Measurements from ENCODE around the gene CHGA. TPM values are rescaled to one million over a fixed set of nuclear protein-coding genes. Genes with fewer than 3 reads are reported as not detected.

The CHGA gene
- total RNA-seq, 1 donor from 2014 or later: not detected

- TF ChIP-seq CTCF (IDR thresholded peaks at IDR 0.05): no peak
- DNase-seq (no peak), ATAC-seq (ENCODE audit: low read depth) (no peak)
- H3K27me3 Mint-ChIP-seq: no peaks in the 10 kb centered on the region
- peaks cover 62% of the 10 kb centered on the region for H3K36me3 Mint-ChIP-seq (ENCODE audit: low read depth)
- no peak overlapping the region for H3K4me3 Mint-ChIP-seq
- CTCF ChIA-PET: interaction anchor here (1.2 to 1.6 kb wide), 4 partner anchors 158 to 184 kb away, joined by 3 to 6 read pairs (median 5); no protein-coding TSS in a partner anchor
- H3K27ac Mint-ChIP-seq: no peak overlapping the region
- H3K4me1 Mint-ChIP-seq: peaks cover 4% of the 10 kb centered on the region
- no peaks in the 10 kb centered on the region for H3K9me3 Mint-ChIP-seq
- POLR2A ChIA-PET: no interaction called here
- intact Hi-C loops (cut with micrococcal nuclease): loop anchor here (5.0 to 10.0 kb wide), 2 partner anchors 77 to 590 kb away; no protein-coding TSS in a partner anchor
Measured at GRCh38 chr14:92954933-92955332, 32.0 kb downstream of the CHGA start.

GRCh38 chr14:92955381-92955780 lies 32.4 kb downstream of the CHGA start:
- ATAC-seq (ENCODE audit: low read depth) (no peak), DNase-seq (no peak)
- Mint-ChIP-seq H3K27ac (no peak overlapping the region), H3K27me3 (no peaks in the 10 kb centered on the region), H3K4me1 (peaks cover 4% of the 10 kb centered on the region), H3K36me3 (ENCODE audit: low read depth) (peaks cover 60% of the 10 kb centered on the region), H3K4me3 (no peak overlapping the region), H3K9me3 (no peaks in the 10 kb centered on the region)
- TF ChIP-seq CTCF (IDR thresholded peaks at IDR 0.05): no peak
- intact Hi-C loops (cut with micrococcal nuclease): loop anchor here (10.0 kb wide), 1 partner anchor 589 kb away; no protein-coding TSS in a partner anchor
- POLR2A ChIA-PET: interaction anchor here (0.7 kb wide), 1 partner anchor 161 kb away, joined by 7 read pairs; the partner anchor contains the start of gene GOLGA5
- CTCF ChIA-PET: interaction anchor here (1.2 to 1.6 kb wide), 4 partner anchors 158 to 184 kb away, joined by 3 to 6 read pairs (median 5); no protein-coding TSS in a partner anchor

GRCh38 chr14:92956961-92957360 lies 34.0 kb downstream of the CHGA start:
- Mint-ChIP-seq H3K9me3 (no peaks in the 10 kb centered on the region), H3K4me1 (peaks cover 2% of the 10 kb centered on the region), H3K27me3 (no peaks in the 10 kb centered on the region), H3K36me3 (ENCODE audit: low read depth) (peaks cover 62% of the 10 kb centered on the region), H3K27ac (no peak overlapping the region), H3K4me3 (no peak overlapping the region)
- TF ChIP-seq CTCF (IDR thresholded peaks at IDR 0.05): no peak
- POLR2A ChIA-PET: no interaction called here
- CTCF ChIA-PET: no interaction called here
- intact Hi-C loops (cut with micrococcal nuclease): loop anchor here (10.0 kb wide), 1 partner anchor 588 kb away; no protein-coding TSS in a partner anchor
- DNase-seq (no peak), ATAC-seq (ENCODE audit: low read depth) (no peak)

GRCh38 chr14:92958373-92959188 lies 35.6 kb downstream of the CHGA start:
- Mint-ChIP-seq H3K27me3 (no peaks in the 10 kb centered on the region), H3K4me1 (no peaks in the 10 kb centered on the region), H3K4me3 (no peak overlapping the region), H3K9me3 (no peaks in the 10 kb centered on the region), H3K27ac (no peak overlapping the region), H3K36me3 (ENCODE audit: low read depth) (peaks cover 66% of the 10 kb centered on the region)
- no peak for TF ChIP-seq CTCF (IDR thresholded peaks at IDR 0.05)
- CTCF ChIA-PET: no interaction called here
- intact Hi-C loops (cut with micrococcal nuclease): loop anchor here (10.0 kb wide), 1 partner anchor 586 kb away; no protein-coding TSS in a partner anchor
- POLR2A ChIA-PET: no interaction called here
- ATAC-seq (ENCODE audit: low read depth): no peak
- DNase-seq: no peak

- H3K27ac Mint-ChIP-seq: no peak overlapping the region
- ChIA-PET CTCF (no interaction called here), POLR2A (interaction anchor here (0.6 kb wide), 1 partner anchor 75 kb away, joined by 3 read pairs; no protein-coding TSS in a partner anchor)
- TF ChIP-seq CTCF (IDR thresholded peaks at IDR 0.05): no peak
- peaks cover 64% of the 10 kb centered on the region for H3K36me3 Mint-ChIP-seq (ENCODE audit: low read depth)
- intact Hi-C loops (cut with micrococcal nuclease): loop anchor here (10.0 kb wide), 1 partner anchor 586 kb away; no protein-coding TSS in a partner anchor
- H3K4me3 Mint-ChIP-seq: no peak overlapping the region
- ATAC-seq (ENCODE audit: low read depth) (no peak), DNase-seq (no peak)
- H3K4me1 Mint-ChIP-seq: no peaks in the 10 kb centered on the region
- H3K9me3 Mint-ChIP-seq: no peaks in the 10 kb centered on the region
- no peaks in the 10 kb centered on the region for H3K27me3 Mint-ChIP-seq
Measured at GRCh38 chr14:92959189-92959531, 36.2 kb downstream of the CHGA start.

Data from activated B cell treated with CpG ODN at 0.5 μM for 24 hours (primary cell).